Endodermal cell (in vitro differentiated cells): ENCODE results near the gene VIT. TPM values are rescaled to one million over a fixed set of nuclear protein-coding genes. Genes with fewer than 3 reads are reported as not detected.
A peak's percentile ranks its signal among the peaks of the same experiment; 100 is the strongest.

Experiments
- DNase-seq: peaks from one replicate; pipeline ENCODE4 v3.0.0-alpha.2; 2017
- H3K27ac ChIP-seq: 2 replicates; pipeline ENCODE4 v1.5.1; 2013; ENCODE audit warnings: mild to moderate bottlenecking, low read depth, low read length, moderate library complexity
- H3K27me3 ChIP-seq: 2 replicates; pipeline ENCODE4 v1.6.1; 2013; ENCODE audit warnings: mild to moderate bottlenecking, low read length, moderate library complexity; ENCODE audit not compliant: insufficient read depth, control insufficient read depth, poor library complexity, severe bottlenecking
- H3K36me3 ChIP-seq: 2 replicates; pipeline ENCODE4 v1.7.0; 2013; ENCODE audit warnings: mild to moderate bottlenecking, low read length, moderate library complexity; ENCODE audit not compliant: control insufficient read depth, insufficient read depth
- H3K4me1 ChIP-seq: one replicate; pipeline ENCODE4 v1.7.0; 2013; ENCODE audit warnings: low read length; ENCODE audit not compliant: control insufficient read depth, insufficient read depth
- H3K4me3 ChIP-seq: 2 replicates; pipeline ENCODE4 v1.5.1; 2013; ENCODE audit warnings: mild to moderate bottlenecking, low read length, moderate library complexity
- H3K9ac ChIP-seq: 2 replicates; pipeline ENCODE4 v1.6.1; 2013; ENCODE audit warnings: mild to moderate bottlenecking, low read length, moderate library complexity; ENCODE audit not compliant: poor library complexity, severe bottlenecking; ENCODE audit errors: extremely low read depth
- H3K9me3 ChIP-seq: 2 replicates; pipeline ENCODE4 v1.6.1; 2013; ENCODE audit warnings: mild to moderate bottlenecking, low read length, moderate library complexity; ENCODE audit not compliant: control insufficient read depth
- H3K27ac Mint-ChIP-seq: 2 replicates; pipeline ENCODE4 v1.8.0; 2020; ENCODE audit warnings: mixed read lengths
- H3K27me3 Mint-ChIP-seq: 2 replicates; pipeline ENCODE4 v1.8.0; 2021; ENCODE audit warnings: mild to moderate bottlenecking, mixed read lengths; ENCODE audit not compliant: insufficient read depth
- H3K36me3 Mint-ChIP-seq: 2 replicates; pipeline ENCODE4 v1.8.0; 2020; ENCODE audit warnings: low read depth, mixed read lengths
- H3K4me1 Mint-ChIP-seq: 2 replicates; pipeline ENCODE4 v1.8.0; 2020; ENCODE audit warnings: mixed read lengths
- H3K4me3 Mint-ChIP-seq: 2 replicates; pipeline ENCODE4 v1.8.0; 2020; ENCODE audit warnings: mild to moderate bottlenecking, moderate library complexity, mixed read lengths
- H3K9me3 Mint-ChIP-seq: 2 replicates; pipeline ENCODE4 v1.8.0; 2020; ENCODE audit warnings: mild to moderate bottlenecking, mixed read lengths
- CTCF ChIP-seq: fragments of 200-600 bp; sonication (generic); conservative IDR thresholded peaks from 2 replicates; pipeline ENCODE4 v1.5.0; 2021; ENCODE audit warnings: antibody characterized with exemption, mild to moderate bottlenecking
- WGBS, 2 experiments: methylation state at CpG; one replicate each; pipeline versions ENCODE4 v1.1.5 to v1.1.7; 2013; ENCODE audit warnings: missing lambda C conversion rate in 2 of 2, mixed read lengths in 1 of 2; ENCODE audit not compliant: insufficient coverage in 1 of 2, insufficient read length in 1 of 2; 5-methylcytosine and 5-hydroxymethylcytosine counted together
- total RNA-seq, 2 donors: library from RNA; stranded (reverse); fragmentation: NEBNext Ultra II Directional in 1 of 2; extraction: Animal tissue kit (Norgen Biotek cat#: 25700) in 1 of 2; gene quantifications; 2 replicates in 1 of 2; 3 replicates in 1 of 2; pipeline ENCODE4 v1.2.1, GENCODE V29; 2021

VIT gene
- total RNA-seq, 2 donors from 2014 or later, result 0.53 TPM; not detected in 1

- Mint-ChIP-seq H3K4me3 (no peak overlapping the region), H3K36me3 (peaks cover 55% of the 10 kb centered on the region), H3K27ac (peak overlapping the region; percentile 9), H3K4me1 (peaks cover 6% of the 10 kb centered on the region), H3K27me3 (no peaks in the 10 kb centered on the region), H3K9me3 (peaks cover 8% of the 10 kb centered on the region)
- H3K27me3 ChIP-seq, result no peaks in the 10 kb centered on the region
- no peaks in the 10 kb centered on the region for H3K4me1 ChIP-seq
- 94 to 100% methylated on average over 1 of the region's 1 CpG for WGBS, 2 experiments
- no peak overlapping the region for H3K4me3 ChIP-seq
- peaks cover 7% of the 10 kb centered on the region for H3K9me3 ChIP-seq
- no peak overlapping the region for H3K9ac ChIP-seq
- no peak for DNase-seq
- TF ChIP-seq CTCF, result no peak
- H3K27ac ChIP-seq, result no peak overlapping the region
- H3K36me3 ChIP-seq, result peaks cover 74% of the 10 kb centered on the region
Observed at GRCh38 chr2:36859366-36859792, 162.9 kb downstream of the VIT start.

GRCh38 chr2:36861896-36862295 lies 165.4 kb downstream of the VIT start:
- Mint-ChIP-seq H3K4me1 (no peaks in the 10 kb centered on the region), H3K9me3 (peaks cover 8% of the 10 kb centered on the region), H3K36me3 (peaks cover 69% of the 10 kb centered on the region), H3K27ac (no peak overlapping the region), H3K27me3 (no peaks in the 10 kb centered on the region), H3K4me3 (no peak overlapping the region)
- Histone ChIP-seq H3K9ac (no peak overlapping the region), H3K36me3 (peaks cover 77% of the 10 kb centered on the region), H3K27me3 (no peaks in the 10 kb centered on the region), H3K9me3 (peaks cover 7% of the 10 kb centered on the region), H3K27ac (no peak overlapping the region), H3K4me3 (no peak overlapping the region), H3K4me1 (no peaks in the 10 kb centered on the region)
- DNase-seq, result no peak
- 97 to 100% methylated on average over 2 of the region's 2 CpGs for WGBS, 2 experiments
- TF ChIP-seq CTCF, result no peak

Other genes starting within 250 kb of the VIT start
- 10 to 100 TPM; 30.0 to 37.3 TPM for gene FEZ2, start 98.5 kb upstream of the VIT start, total RNA-seq